ENCODE data around the gene BCL6.

The BCL6 gene

GRCh38 chr3:187745201-187746058 lies at the start of gene BCL6:
BCL6 (minus strand) TSS chr3:187745468; CDS start chr3:187733693, 11,775 bp downstream.
- peak within 1 kb of the TSS; percentile 97 for H3K4me3 ChIP-seq (ENCODE audit: low read depth, low read length)
- TF ChIP-seq, protein P1, sequence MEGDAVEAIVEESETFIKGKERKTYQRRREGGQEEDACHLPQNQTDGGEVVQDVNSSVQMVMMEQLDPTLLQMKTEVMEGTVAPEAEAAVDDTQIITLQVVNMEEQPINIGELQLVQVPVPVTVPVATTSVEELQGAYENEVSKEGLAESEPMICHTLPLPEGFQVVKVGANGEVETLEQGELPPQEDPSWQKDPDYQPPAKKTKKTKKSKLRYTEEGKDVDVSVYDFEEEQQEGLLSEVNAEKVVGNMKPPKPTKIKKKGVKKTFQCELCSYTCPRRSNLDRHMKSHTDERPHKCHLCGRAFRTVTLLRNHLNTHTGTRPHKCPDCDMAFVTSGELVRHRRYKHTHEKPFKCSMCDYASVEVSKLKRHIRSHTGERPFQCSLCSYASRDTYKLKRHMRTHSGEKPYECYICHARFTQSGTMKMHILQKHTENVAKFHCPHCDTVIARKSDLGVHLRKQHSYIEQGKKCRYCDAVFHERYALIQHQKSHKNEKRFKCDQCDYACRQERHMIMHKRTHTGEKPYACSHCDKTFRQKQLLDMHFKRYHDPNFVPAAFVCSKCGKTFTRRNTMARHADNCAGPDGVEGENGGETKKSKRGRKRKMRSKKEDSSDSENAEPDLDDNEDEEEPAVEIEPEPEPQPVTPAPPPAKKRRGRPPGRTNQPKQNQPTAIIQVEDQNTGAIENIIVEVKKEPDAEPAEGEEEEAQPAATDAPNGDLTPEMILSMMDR (conservative IDR thresholded peaks at IDR 0.05; ENCODE audit: low read depth, low read length) = no peak
- DNase-seq (ENCODE audit: low read depth) = peak; percentile 99

GRCh38 chr3:187794731-187795130 lies 49.5 kb upstream of the BCL6 start:
- TF ChIP-seq, protein P1 (conservative IDR thresholded peaks at IDR 0.05; ENCODE audit: low read depth, low read length) = no peak
- no peak overlapping the region for H3K4me3 ChIP-seq (ENCODE audit: low read depth, low read length)
- no peak for DNase-seq (ENCODE audit: low read depth)

- no peak overlapping the region for H3K4me3 ChIP-seq (ENCODE audit: low read depth, low read length)
- TF ChIP-seq, protein P1 (conservative IDR thresholded peaks at IDR 0.05; ENCODE audit: low read depth, low read length) = no peak
- no peak for DNase-seq (ENCODE audit: low read depth)
Observed at GRCh38 chr3:187793618-187794017, 48.4 kb upstream of the BCL6 start.

DNA sequence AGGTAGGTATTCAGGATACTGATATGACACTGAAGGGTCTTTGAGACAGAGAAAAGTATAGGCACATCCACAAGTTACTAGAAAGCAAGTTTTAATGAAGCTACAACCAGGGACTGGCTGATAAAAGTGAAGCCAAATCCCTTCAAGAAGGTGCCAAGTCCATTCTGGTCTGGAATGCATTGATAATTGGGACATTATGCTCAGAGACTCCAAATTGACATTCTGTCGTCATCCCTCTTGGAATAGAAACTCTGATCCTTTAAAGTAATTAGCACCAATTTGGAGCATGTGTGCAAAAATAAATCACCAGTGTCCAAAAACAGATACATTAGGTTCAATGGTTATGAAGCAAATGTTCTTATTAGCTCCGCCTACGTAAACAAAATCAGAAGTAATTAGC lies 47.3 kb upstream of the BCL6 start:
- no peak for DNase-seq (ENCODE audit: low read depth)
- no peak overlapping the region for H3K4me3 ChIP-seq (ENCODE audit: low read depth, low read length)
- TF ChIP-seq, protein P1 (conservative IDR thresholded peaks at IDR 0.05; ENCODE audit: low read depth, low read length) = no peak

DNA sequence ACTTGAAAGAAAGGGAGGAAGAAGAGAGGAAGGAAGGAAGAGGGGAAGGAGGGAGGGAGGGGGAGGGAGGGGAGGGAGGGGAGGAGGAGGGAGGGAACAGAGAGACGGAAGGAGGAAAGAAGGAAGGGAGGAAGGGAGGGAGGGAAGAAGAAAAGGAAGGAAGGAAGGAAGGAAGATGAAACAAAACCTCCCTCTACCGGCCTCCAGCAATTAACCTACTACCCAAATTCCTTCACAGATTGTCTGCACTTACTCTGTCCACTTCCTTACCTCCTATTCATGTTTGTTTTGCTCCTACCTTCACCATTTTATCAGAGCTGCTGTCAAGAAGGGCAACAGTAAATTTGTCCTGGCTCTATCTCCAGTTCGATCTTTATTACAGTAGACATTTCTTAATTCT lies 44.6 kb upstream of the BCL6 start:
- H3K4me3 ChIP-seq (ENCODE audit: low read depth, low read length) = no peak overlapping the region
- no peak for DNase-seq (ENCODE audit: low read depth)
- TF ChIP-seq, protein P1 (conservative IDR thresholded peaks at IDR 0.05; ENCODE audit: low read depth, low read length) = no peak

DNA sequence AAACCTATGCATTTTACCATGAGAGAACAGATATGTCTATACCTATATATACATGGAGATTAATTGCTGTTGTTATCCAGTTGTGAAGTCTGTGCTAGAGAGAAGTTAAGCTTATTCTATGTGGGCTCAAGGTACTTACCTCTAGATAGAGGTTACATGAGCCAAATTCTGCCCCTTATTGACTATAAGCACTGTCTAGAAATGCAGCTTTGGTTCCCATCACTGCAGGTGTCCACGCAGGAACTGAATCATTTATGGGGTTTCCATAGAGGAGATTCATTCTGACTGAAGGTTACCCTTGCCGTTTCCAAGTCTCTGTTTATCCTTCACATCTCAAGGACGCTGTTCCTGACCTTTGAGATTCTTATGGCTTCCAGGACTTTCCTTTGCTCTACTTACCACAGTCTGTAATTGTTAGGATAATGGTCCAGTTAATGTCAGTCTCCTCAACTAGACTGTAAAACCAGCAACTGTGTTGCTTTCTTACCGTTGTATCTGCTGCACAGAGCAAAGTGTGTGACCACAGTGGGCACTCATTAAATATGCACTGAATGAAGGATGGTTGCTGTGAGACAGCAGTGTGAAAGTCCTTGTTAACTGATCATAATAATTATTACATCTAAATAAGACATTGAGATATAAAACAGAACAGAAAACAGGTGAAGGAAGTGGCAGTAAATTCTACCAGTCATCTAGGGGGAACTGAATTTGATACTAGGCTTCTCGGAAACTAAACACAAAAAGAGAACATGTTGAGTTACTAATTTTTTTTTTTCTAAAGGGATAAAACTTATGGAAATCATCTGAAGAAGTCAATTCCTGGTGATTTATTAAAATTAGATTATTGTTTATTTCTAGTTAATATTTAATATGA lies 44.0 kb upstream of the BCL6 start:
- H3K4me3 ChIP-seq (ENCODE audit: low read depth, low read length) = no peak overlapping the region
- TF ChIP-seq, protein P1 (conservative IDR thresholded peaks at IDR 0.05; ENCODE audit: low read depth, low read length) = no peak
- DNase-seq (ENCODE audit: low read depth) = no peak

Data from choroid plexus epithelial cell (primary cell).